Astrocyte of the spinal cord (primary cell): Measurements from ENCODE around the gene NAPB.

Experiments
- DNase-seq: peaks from one replicate; pipeline ENCODE4 v3.0.0; 2011; ENCODE audit warnings: low read depth, low spot score
- H3K4me3 ChIP-seq: 2 replicates; pipeline ENCODE4 v1.5.1; 2011; ENCODE audit warnings: low read depth, mild to moderate bottlenecking, low read length, moderate library complexity
- CTCF ChIP-seq: IDR thresholded peaks from 2 replicates; pipeline ENCODE4 v1.5.1; 2012; ENCODE audit warnings: low read depth, mild to moderate bottlenecking, low read length, inconsistent platforms
- in situ Hi-C: cut with HindIII; loops from 2 replicates; pipeline ENCODE4 v1.10.0; 2017; ENCODE audit warnings: low sequenced_read_pairs

Gene NAPB

GRCh38 chr20:23440004-23440403, 18.7 kb upstream of the NAPB start:
- H3K4me3 ChIP-seq = no peak overlapping the region
- no peak for TF ChIP-seq CTCF
- DNase-seq = no peak
- in situ Hi-C loops = no loop called here

- in situ Hi-C loops = no loop called here
- no peak for TF ChIP-seq CTCF
- no peak overlapping the region for H3K4me3 ChIP-seq
- DNase-seq = no peak
Observed at GRCh38 chr20:23438661-23439060, 17.4 kb upstream of the NAPB start.

GRCh38 chr20:23437126-23437899, 16.0 kb upstream of the NAPB start:
- DNase-seq = no peak
- TF ChIP-seq CTCF = no peak
- H3K4me3 ChIP-seq = no peak overlapping the region
- in situ Hi-C loops = no loop called here

- TF ChIP-seq CTCF = no peak
- no peak for DNase-seq
- in situ Hi-C loops = no loop called here
- no peak overlapping the region for H3K4me3 ChIP-seq
Observed at GRCh38 chr20:23436681-23437080, 15.4 kb upstream of the NAPB start.

- no peak overlapping the region for H3K4me3 ChIP-seq
- in situ Hi-C loops = no loop called here
- DNase-seq = no peak
- no peak for TF ChIP-seq CTCF
Observed at GRCh38 chr20:23435626-23436539, 14.6 kb upstream of the NAPB start.

GRCh38 chr20:23434521-23435313, 13.4 kb upstream of the NAPB start:
- TF ChIP-seq CTCF = no peak
- no peak for DNase-seq
- in situ Hi-C loops = no loop called here
- no peak overlapping the region for H3K4me3 ChIP-seq
